Pancreas (tissue), 10 donors: ENCODE results near the gene STON1. TPM values are rescaled to one million over a fixed set of nuclear protein-coding genes. Genes with fewer than 3 reads are reported as not detected.
"Not testable (repeated sequence)": the region's sequence is repeated elsewhere in the genome, so short reads cannot be mapped to it uniquely, and the experiment has no call there.

Experiments
- ATAC-seq, 4 donors: fragments of 200-7000 bp; cut with Tn5 transposase; one replicate each; pipeline versions ENCODE4 v1.8.0 to v1.9.1; 2020; ENCODE audit warnings: mild to moderate bottlenecking in 4 of 4, moderate library complexity in 4 of 4
- DNase-seq, 6 donors: peaks; one replicate each; pipeline ENCODE4 v3.0.0-alpha.2; 2020
- FAIRE-seq: peaks from 2 replicates; lab custom pipeline; 2012; peaks lifted over from hg19 to GRCh38; lab: Jason Lieb, UNC
- H3K27ac ChIP-seq, 4 donors: fragments of 200-600 bp; sonication (generic); 1 replicate in 3 of 4; 2 replicates in 1 of 4; pipeline versions ENCODE4 v1.5.0 to v1.8.0; 2020
- H3K27me3 ChIP-seq, 4 donors: fragments of 200-600 bp; one replicate each; pipeline ENCODE4 v1.8.0; 2021
- H3K36me3 ChIP-seq, 3 donors: fragments of 200-600 bp; sonication (generic) in 1 of 3; one replicate each; pipeline versions ENCODE4 v1.5.0 to v1.8.0; 2020 to 2021
- H3K4me1 ChIP-seq, 3 donors: fragments of 200-600 bp; one replicate each; pipeline ENCODE4 v1.8.0; 2021
- H3K4me3 ChIP-seq, 4 donors: fragments of 200-600 bp; sonication (generic) in 2 of 4; one replicate each; pipeline versions ENCODE4 v1.5.0 to v1.8.0; 2020 to 2021
- H3K9me3 ChIP-seq, 4 donors: fragments of 200-600 bp; one replicate each; pipeline ENCODE4 v1.8.0; 2021
- CTCF ChIP-seq, 4 donors: fragments of 200-600 bp; sonication (generic) in 3 of 4; IDR thresholded peaks; one replicate each; pipeline versions ENCODE4 v1.5.0 to v1.8.0; 2021; ENCODE audit warnings: antibody characterized with exemption in 4 of 4
- WGBS, 2 donors: extraction: QIAGEN DNeasy Blood & Tissue Kit; methylation state at CpG; one replicate each; pipeline ENCODE4 v1.1.7; 2013; 5-methylcytosine and 5-hydroxymethylcytosine counted together
- intact Hi-C, 3 donors: fragments of 100-400 bp; cut with DNase I; formaldehyde crosslinking; loops; one replicate each; pipeline versions ENCODE4 v1.11.1 to v1.14.2; 2022
- polyA plus RNA-seq, 2 donors: library from polyadenylated mRNA; stranded (reverse); fragments of 200-250 nt; gene quantifications; one replicate each; pipeline ENCODE4 v1.2.3, GENCODE V29; 2013
- total RNA-seq, 6 donors: library from RNA; stranded (reverse); fragmentation: NEBNext Ultra II Directional in 4 of 6; extraction: Animal tissue kit (Norgen Biotek cat#: 25700) in 4 of 6; gene quantifications; one replicate each; pipeline versions ENCODE4 v1.2.1 to v1.2.4, GENCODE V29; 2021 to 2023
- donor health status: healthy with polysubstance abuse.
- donor health status: DM: no; HTN: no; CAD: no; lungs with moderate emphysema.
- donor health status: DM: no; HTN: no; CAD: no.
- donor health status: control.
- donor health status: control.
- donor health status: Bipolar disorder and iron deficiency.
- donor health status: DM: yes; HTN: yes; CAD: no.
- donor health status: DM: no; HTN: no; CAD: no.
- donor health status: DM: no; HTN: no; CAD: no.
- donor health status: DM: yes; HTN: yes; CAD: no.

STON1 gene
- total and polyA plus RNA-seq, 8 donors, result 1.2 to 4.9 (median 2.1) TPM

- no peak for FAIRE-seq
- no peaks in the 10 kb centered on the region for H3K9me3 ChIP-seq
- DNase-seq, result no peak
- intact Hi-C loops, result loop anchor here in 1 of 3 donors (10.0 kb wide), 1 partner anchor 1799 kb away; no protein-coding TSS in a partner anchor
- no peaks in the 10 kb centered on the region for H3K4me1 ChIP-seq
- no peaks in the 10 kb centered on the region for H3K27me3 ChIP-seq
- no peak for ATAC-seq
- no peak overlapping the region for H3K4me3 ChIP-seq
- 71 to 81% methylated on average over 5 of the region's 5 CpGs for WGBS, 2 donors
- H3K27ac ChIP-seq, result no peak overlapping the region
- no peaks in the 10 kb centered on the region for H3K36me3 ChIP-seq
- no peak for TF ChIP-seq CTCF (IDR thresholded peaks at IDR 0.05)
Observed at GRCh38 chr2:48605482-48606175, 75.7 kb downstream of the STON1 start.

- no peak overlapping the region for H3K4me3 ChIP-seq
- FAIRE-seq (no peak), DNase-seq (no peak), ATAC-seq (peak in 1 of 4 donors; percentile 47)
- WGBS, 2 donors, result 75 to 86% methylated on average over 10 of the region's 10 CpGs
- no peaks in the 10 kb centered on the region for H3K36me3 ChIP-seq
- H3K27ac ChIP-seq, result no peak overlapping the region
- H3K27me3 ChIP-seq, result no peaks in the 10 kb centered on the region
- H3K9me3 ChIP-seq, result no peaks in the 10 kb centered on the region
- TF ChIP-seq CTCF (IDR thresholded peaks at IDR 0.05), result no peak
- intact Hi-C loops, result loop anchor here in 1 of 3 donors (10.0 kb wide), 1 partner anchor 1797 kb away; no protein-coding TSS in a partner anchor
- H3K4me1 ChIP-seq, result no peaks in the 10 kb centered on the region
Observed at GRCh38 chr2:48607307-48608014, 77.5 kb downstream of the STON1 start.

- 49 to 65% methylated on average over 2 of the region's 2 CpGs for WGBS, 2 donors
- Histone ChIP-seq H3K36me3 (no peaks in the 10 kb centered on the region), H3K27me3 (no peaks in the 10 kb centered on the region), H3K4me1 (no peaks in the 10 kb centered on the region), H3K27ac (no peak overlapping the region), H3K9me3 (no peaks in the 10 kb centered on the region), H3K4me3 (no peak overlapping the region)
- FAIRE-seq, result no peak
- intact Hi-C loops, result no loop called here
- no peak for ATAC-seq
- TF ChIP-seq CTCF (IDR thresholded peaks at IDR 0.05), result no peak
- no peak for DNase-seq
Observed at GRCh38 chr2:48613211-48613610, 83.3 kb downstream of the STON1 start.

GRCh38 chr2:48614581-48614980, 84.6 kb downstream of the STON1 start:
- H3K9me3 ChIP-seq, H3K36me3 ChIP-seq, H3K4me3 ChIP-seq, FAIRE-seq, intact Hi-C loops, ATAC-seq, H3K27ac ChIP-seq, H3K4me1 ChIP-seq, H3K27me3 ChIP-seq: not testable (repeated sequence)
- WGBS, 2 donors, result 92 to 93% methylated on average over 28 to 35 of the region's 35 CpGs
- DNase-seq, result peak in 1 of 6 donors; percentile 37

GRCh38 chr2:48617618-48618017, 87.7 kb downstream of the STON1 start, which contains the start of gene GTF2A1L:
TSS of gene GTF2A1L (plus strand) at chr2:48617856. CDS start at chr2:48617875, 19 bp downstream.
- Histone ChIP-seq H3K27me3 (no peaks in the 10 kb centered on the region), H3K36me3 (no peaks in the 10 kb centered on the region), H3K4me3 (no peak within 1 kb of the TSS), H3K27ac (no peak within 1 kb of the TSS), H3K4me1 (no peaks in the 10 kb centered on the region), H3K9me3 (no peaks in the 10 kb centered on the region)
- 65 to 67% methylated on average over 26 of the region's 26 CpGs for WGBS, 2 donors
- FAIRE-seq (no peak), DNase-seq (peak in 1 of 6 donors; percentile 15), ATAC-seq (no peak)
- intact Hi-C loops, result no loop called here
- TF ChIP-seq CTCF (IDR thresholded peaks at IDR 0.05), result no peak
